Panc1 (cell line): ENCODE measurements around the gene TLK1. TPM values are rescaled to one million over a fixed set of nuclear protein-coding genes. Genes with fewer than 3 reads are reported as not detected.

Experiments
- ATAC-seq: fragments of 200-7000 bp; cut with Tn5 transposase; 2 replicates; pipeline ENCODE4 v1.9.1; 2020; ENCODE audit warnings: mild to moderate bottlenecking, moderate library complexity
- BruUV-seq: library from RNA; stranded (reverse); fragments of 400-500 nt; replicated peaks from 2 replicates; lab custom pipeline; 2021; lab: Mats Ljungman, UMichigan
- CTCF ChIA-PET: fragments of 300-600 bp; sonication (Branson Sonifier 250); formaldehyde crosslinking; loops from one replicate; lab custom pipeline; 2022; ENCODE audit warnings: antibody characterized with exemption; lab: Charles Lee
- POLR2A ChIA-PET: fragments of 300-600 bp; sonication (Branson Sonifier 250); formaldehyde crosslinking; loops from one replicate; lab custom pipeline; 2022; ENCODE audit warnings: antibody characterized with exemption; lab: Charles Lee
- DNase-seq: peaks from one replicate; pipeline ENCODE4 v3.0.0-alpha.2; 2010; ENCODE audit warnings: low read depth, low spot score
- H3K27ac ChIP-seq: 2 replicates; pipeline ENCODE4 v1.5.1; 2011; ENCODE audit warnings: mild to moderate bottlenecking, low read length, inconsistent platforms
- H3K27me3 ChIP-seq: fragments of 200-500 bp; sonication (Bioruptor generic); 2 replicates; pipeline ENCODE4 v1.6.0; 2014; ENCODE audit warnings: low read length, inconsistent platforms; ENCODE audit not compliant: control insufficient read depth, insufficient read depth
- H3K36me3 ChIP-seq: fragments of 200-500 bp; sonication (Bioruptor generic); 2 replicates; pipeline ENCODE4 v1.5.1; 2014; ENCODE audit warnings: inconsistent platforms, mild to moderate bottlenecking, low read length, moderate library complexity; ENCODE audit not compliant: control insufficient read depth, insufficient read depth
- H3K4me1 ChIP-seq: 2 replicates; pipeline ENCODE4 v1.5.1; 2011; ENCODE audit warnings: inconsistent platforms, mild to moderate bottlenecking, low read length, moderate library complexity; ENCODE audit not compliant: control insufficient read depth, insufficient read depth
- H3K4me3 ChIP-seq, 2 experiments: 2 replicates each; pipeline ENCODE4 v1.5.1; 2011 to 2012; ENCODE audit warnings: low read depth in 2 of 2, low read length in 2 of 2, mild to moderate bottlenecking in 2 of 2, inconsistent platforms in 1 of 2, moderate library complexity in 1 of 2
- H3K9me3 ChIP-seq: fragments of 200-500 bp; sonication (Bioruptor generic); 2 replicates; pipeline ENCODE4 v1.5.1; 2014; ENCODE audit warnings: low read depth, mild to moderate bottlenecking, inconsistent platforms, low read length, moderate library complexity; ENCODE audit not compliant: control insufficient read depth, insufficient read depth
- POLR2AphosphoS5 ChIP-seq: IDR thresholded peaks from 2 replicates; pipeline ENCODE4 v1.6.1; 2012; ENCODE audit warnings: mild to moderate bottlenecking, low read depth, low read length, moderate library complexity
- REST ChIP-seq, 2 experiments: IDR thresholded peaks; 2 replicates each; pipeline ENCODE4 v1.6.1; 2011 to 2012; ENCODE audit warnings: low read depth in 2 of 2, control low read depth in 1 of 2, low read length in 1 of 2, mild to moderate bottlenecking in 1 of 2, moderate library complexity in 1 of 2; ENCODE audit not compliant: insufficient read depth in 1 of 2
- SIN3A ChIP-seq: IDR thresholded peaks from 2 replicates; pipeline ENCODE4 v1.6.1; 2012; ENCODE audit warnings: low read depth, mild to moderate bottlenecking, low read length, moderate library complexity, borderline replicate concordance; ENCODE audit not compliant: insufficient read depth
- TCF7L2 ChIP-seq: IDR thresholded peaks from 2 replicates; pipeline ENCODE4 v1.6.1; 2011; ENCODE audit warnings: mild to moderate bottlenecking, low read depth, low read length, inconsistent platforms
- in situ Hi-C: cut with HindIII; loops from 2 replicates; pipeline ENCODE4 v1.10.0; 2016; ENCODE audit warnings: low sequenced_read_pairs, low pct_unique_long_range_greater_than_20kb
- intact Hi-C: fragments of 100-400 bp; cut with micrococcal nuclease; formaldehyde crosslinking; loops from one replicate; pipeline ENCODE4 v1.10.0; 2022; ENCODE audit not compliant: unreplicated experiment
- total RNA-seq: library from RNA; stranded (reverse); gene quantifications from one replicate; pipeline ENCODE4 v1.2.1, GENCODE V29; 2021; ENCODE audit not compliant: unreplicated experiment
- TF ChIP-seq, protein P1 (sequence below): fragments of 450-650 bp; IDR thresholded peaks from 2 replicates; pipeline ENCODE4 v1.5.1; 2017; ENCODE audit warnings: mild to moderate bottlenecking

Gene TLK1
- total RNA-seq, 1 experiment from 2014 or later, result 92.9 TPM

DNA sequence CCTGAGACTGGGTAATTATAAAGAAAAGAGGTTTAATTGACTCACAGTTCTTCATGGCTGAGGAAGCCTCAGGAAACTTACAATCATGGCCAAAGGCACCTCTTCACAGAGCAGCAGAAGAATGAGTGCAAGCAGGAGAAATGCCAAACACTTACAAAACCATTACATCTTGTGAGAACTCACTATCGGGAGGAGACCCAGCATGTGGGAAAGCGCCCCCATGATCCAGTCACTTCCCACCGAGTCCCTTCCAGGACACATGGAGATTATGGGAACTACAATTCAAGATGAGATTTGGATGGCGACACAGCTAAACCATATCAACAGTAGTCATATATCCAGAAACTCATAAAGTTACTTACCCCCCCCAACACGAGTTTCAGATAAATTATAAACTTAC lies 28.6 kb downstream of the TLK1 start:
- ATAC-seq, result no peak
- CTCF ChIA-PET, result no interaction called here

DNA sequence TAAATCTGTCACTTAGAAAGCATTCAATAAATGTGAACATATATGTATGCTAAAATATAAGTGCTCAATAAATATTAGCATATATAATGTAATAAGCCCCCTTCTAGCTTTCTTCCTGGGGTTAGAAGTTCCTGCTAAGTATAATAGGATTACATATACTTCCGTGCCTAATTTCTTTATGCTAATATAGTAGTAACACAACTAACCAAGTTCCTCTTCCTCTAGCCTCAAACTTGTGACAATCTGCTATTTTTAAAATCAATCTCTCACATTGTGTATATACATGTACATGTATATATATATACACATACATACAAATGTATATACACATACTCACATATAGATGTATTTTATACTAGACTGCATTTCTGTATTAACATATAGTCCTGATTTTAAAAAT lies 32.2 kb downstream of the TLK1 start:
- H3K27ac ChIP-seq, result no peak overlapping the region
- no peaks in the 10 kb centered on the region for H3K9me3 ChIP-seq
- POLR2A ChIA-PET, result no interaction called here
- no peak overlapping the region for H3K4me3 ChIP-seq
- DNase-seq (no peak), ATAC-seq (no peak)
- in situ Hi-C loops, result no loop called here
- CTCF ChIA-PET, result no interaction called here
- BruUV-seq, result no TSS peak
- H3K4me1 ChIP-seq, result peaks cover 9% of the 10 kb centered on the region
- no peaks in the 10 kb centered on the region for H3K36me3 ChIP-seq
- no peak for TF ChIP-seq POLR2AphosphoS5
- no peak for TF ChIP-seq TCF7L2
- TF ChIP-seq, protein P1, sequence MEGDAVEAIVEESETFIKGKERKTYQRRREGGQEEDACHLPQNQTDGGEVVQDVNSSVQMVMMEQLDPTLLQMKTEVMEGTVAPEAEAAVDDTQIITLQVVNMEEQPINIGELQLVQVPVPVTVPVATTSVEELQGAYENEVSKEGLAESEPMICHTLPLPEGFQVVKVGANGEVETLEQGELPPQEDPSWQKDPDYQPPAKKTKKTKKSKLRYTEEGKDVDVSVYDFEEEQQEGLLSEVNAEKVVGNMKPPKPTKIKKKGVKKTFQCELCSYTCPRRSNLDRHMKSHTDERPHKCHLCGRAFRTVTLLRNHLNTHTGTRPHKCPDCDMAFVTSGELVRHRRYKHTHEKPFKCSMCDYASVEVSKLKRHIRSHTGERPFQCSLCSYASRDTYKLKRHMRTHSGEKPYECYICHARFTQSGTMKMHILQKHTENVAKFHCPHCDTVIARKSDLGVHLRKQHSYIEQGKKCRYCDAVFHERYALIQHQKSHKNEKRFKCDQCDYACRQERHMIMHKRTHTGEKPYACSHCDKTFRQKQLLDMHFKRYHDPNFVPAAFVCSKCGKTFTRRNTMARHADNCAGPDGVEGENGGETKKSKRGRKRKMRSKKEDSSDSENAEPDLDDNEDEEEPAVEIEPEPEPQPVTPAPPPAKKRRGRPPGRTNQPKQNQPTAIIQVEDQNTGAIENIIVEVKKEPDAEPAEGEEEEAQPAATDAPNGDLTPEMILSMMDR, result no peak
- no peak for TF ChIP-seq REST (IDR thresholded peaks at IDR 0.05; ENCODE audit: insufficient read depth in 1 of 2, low read depth in 2 of 2, low read length in 1 of 2)
- no peak for TF ChIP-seq SIN3A
- no peaks in the 10 kb centered on the region for H3K27me3 ChIP-seq
- intact Hi-C loops, result no loop called here

More for the DNA sequence above, 28.6 kb downstream of the TLK1 start:
- POLR2A ChIA-PET, result interaction anchor here (0.7 kb wide), 1 partner anchor 27 kb away, joined by 3 read pairs; no protein-coding TSS in a partner anchor
- Histone ChIP-seq H3K4me3 (no peak overlapping the region), H3K36me3 (no peaks in the 10 kb centered on the region), H3K9me3 (no peaks in the 10 kb centered on the region), H3K4me1 (peaks cover 6% of the 10 kb centered on the region), H3K27me3 (no peaks in the 10 kb centered on the region), H3K27ac (no peak overlapping the region)
- no peak for DNase-seq
- TF ChIP-seq REST (IDR thresholded peaks at IDR 0.05; ENCODE audit: insufficient read depth in 1 of 2, low read depth in 2 of 2, low read length in 1 of 2), result no peak
- in situ Hi-C loops (no loop called here), intact Hi-C loops (no loop called here)
- BruUV-seq, result no TSS peak
